ENCODE measurements around the gene ULK1. TPM values are rescaled to one million over a fixed set of nuclear protein-coding genes. Genes with fewer than 3 reads are reported as not detected.

The ULK1 gene
- total and polyA plus RNA-seq, 12 donors, result 2.9 to 123 (median 29.9) TPM

DNA sequence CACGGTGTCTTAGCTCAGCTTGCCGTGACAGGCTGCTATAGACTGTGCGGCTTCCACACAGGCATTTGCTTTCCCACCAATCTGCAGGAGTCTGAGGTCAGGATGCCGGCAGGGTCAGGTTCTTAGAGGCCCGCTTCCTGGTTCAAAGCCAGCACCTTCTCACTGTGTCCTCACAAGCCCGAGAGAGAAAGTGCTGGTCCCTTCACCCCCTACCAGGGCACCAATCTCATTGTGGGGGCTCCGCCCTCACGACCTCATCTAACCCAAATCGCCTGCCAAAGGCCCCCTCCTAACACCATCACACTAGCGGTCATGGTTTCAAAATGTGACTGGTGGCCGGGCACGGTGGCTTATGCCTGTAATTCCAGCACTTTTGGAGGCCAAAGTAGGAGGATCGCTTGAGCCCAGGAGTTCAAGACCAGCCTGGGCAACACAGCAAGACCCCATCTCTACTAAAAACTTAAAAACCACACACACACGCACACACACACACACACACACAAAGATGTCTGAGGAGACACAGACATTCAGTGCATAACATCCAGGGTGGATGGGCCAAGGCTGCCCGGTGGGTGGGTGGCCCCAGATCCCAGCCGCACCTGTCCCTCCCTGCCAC lies 39.5 kb upstream of the ULK1 start:
- Histone ChIP-seq H3K9me3 (replicated peaks in 1 of 3) (no peaks in the 10 kb centered on the region), H3K27me3 (no peaks in the 10 kb centered on the region), H3K4me3 (no peak overlapping the region), H3K36me3 (replicated peaks in 1 of 2) (no peaks in the 10 kb centered on the region), H3K27ac (no peak overlapping the region), H3K4me1 (replicated peaks in 1 of 2) (peaks cover 0 to 7% of the 10 kb centered on the region in 2 donors)
- TF ChIP-seq, protein P1, sequence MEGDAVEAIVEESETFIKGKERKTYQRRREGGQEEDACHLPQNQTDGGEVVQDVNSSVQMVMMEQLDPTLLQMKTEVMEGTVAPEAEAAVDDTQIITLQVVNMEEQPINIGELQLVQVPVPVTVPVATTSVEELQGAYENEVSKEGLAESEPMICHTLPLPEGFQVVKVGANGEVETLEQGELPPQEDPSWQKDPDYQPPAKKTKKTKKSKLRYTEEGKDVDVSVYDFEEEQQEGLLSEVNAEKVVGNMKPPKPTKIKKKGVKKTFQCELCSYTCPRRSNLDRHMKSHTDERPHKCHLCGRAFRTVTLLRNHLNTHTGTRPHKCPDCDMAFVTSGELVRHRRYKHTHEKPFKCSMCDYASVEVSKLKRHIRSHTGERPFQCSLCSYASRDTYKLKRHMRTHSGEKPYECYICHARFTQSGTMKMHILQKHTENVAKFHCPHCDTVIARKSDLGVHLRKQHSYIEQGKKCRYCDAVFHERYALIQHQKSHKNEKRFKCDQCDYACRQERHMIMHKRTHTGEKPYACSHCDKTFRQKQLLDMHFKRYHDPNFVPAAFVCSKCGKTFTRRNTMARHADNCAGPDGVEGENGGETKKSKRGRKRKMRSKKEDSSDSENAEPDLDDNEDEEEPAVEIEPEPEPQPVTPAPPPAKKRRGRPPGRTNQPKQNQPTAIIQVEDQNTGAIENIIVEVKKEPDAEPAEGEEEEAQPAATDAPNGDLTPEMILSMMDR (IDR thresholded peaks at IDR 0.05), result no peak
- no peak for TF ChIP-seq POLR2A (IDR thresholded peaks at IDR 0.05)
- no peak for DNase-seq
- WGBS, 4 donors, result 71 to 86% (median 81%) methylated on average over 9 to 16 of the region's 16 CpGs
- intact Hi-C loops (cut with DNase I), result loop anchor here in 1 of 2 donors (5.0 to 10.0 kb wide), 2 partner anchors 90 to 147 kb away; partner anchors contain the start of gene EP400

DNA sequence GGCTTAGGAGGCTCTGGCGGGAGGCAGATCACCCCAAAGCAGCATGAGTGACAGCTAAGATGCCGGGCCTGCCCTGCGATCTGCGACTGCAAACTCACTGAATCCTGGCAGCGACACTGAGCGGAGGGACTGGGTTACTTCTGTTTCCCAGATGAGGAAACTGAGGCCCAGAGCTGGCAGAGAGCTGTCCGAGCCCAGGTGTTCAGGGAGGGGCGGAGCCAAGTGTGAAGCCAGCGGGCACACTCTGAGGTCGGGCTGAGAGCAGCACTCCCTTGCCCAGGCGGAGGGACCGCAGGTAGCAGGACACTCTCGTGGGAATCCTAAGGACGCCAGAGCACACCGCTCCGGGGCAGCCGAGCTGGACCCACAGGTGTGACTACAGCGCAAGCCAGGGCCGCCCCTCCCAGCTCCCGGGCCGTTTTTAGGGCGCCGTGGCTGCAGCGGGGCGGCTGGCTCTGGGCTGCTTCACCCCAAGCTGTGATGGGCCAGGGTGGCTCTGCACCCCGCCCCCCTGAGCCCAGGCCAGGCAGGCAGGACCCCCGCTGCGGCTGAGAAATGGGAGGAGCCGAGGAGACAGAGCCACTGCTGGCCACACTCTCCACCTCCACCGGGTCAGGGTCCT lies 38.8 kb upstream of the ULK1 start:
- Histone ChIP-seq H3K27me3 (no peaks in the 10 kb centered on the region), H3K4me3 (no peak overlapping the region), H3K9me3 (replicated peaks in 1 of 3) (no peaks in the 10 kb centered on the region), H3K27ac (no peak overlapping the region), H3K36me3 (replicated peaks in 1 of 2) (no peaks in the 10 kb centered on the region), H3K4me1 (replicated peaks in 1 of 2) (peaks cover 0 to 7% of the 10 kb centered on the region in 2 donors)
- intact Hi-C loops (cut with DNase I), result loop anchor here in 1 of 2 donors (10.0 kb wide), 1 partner anchor 89 kb away; the partner anchor contains the start of gene EP400
- no peak for TF ChIP-seq POLR2A (IDR thresholded peaks at IDR 0.05)
- TF ChIP-seq, protein P1 (IDR thresholded peaks at IDR 0.05), result no peak
- DNase-seq, result no peak
- whole genome bisulfite sequencing, 4 donors, result 60 to 62% (median 61%) methylated on average over 12 to 30 of the region's 30 CpGs; no CpG with 5 or more reads in 1 of the 4 donors

DNA sequence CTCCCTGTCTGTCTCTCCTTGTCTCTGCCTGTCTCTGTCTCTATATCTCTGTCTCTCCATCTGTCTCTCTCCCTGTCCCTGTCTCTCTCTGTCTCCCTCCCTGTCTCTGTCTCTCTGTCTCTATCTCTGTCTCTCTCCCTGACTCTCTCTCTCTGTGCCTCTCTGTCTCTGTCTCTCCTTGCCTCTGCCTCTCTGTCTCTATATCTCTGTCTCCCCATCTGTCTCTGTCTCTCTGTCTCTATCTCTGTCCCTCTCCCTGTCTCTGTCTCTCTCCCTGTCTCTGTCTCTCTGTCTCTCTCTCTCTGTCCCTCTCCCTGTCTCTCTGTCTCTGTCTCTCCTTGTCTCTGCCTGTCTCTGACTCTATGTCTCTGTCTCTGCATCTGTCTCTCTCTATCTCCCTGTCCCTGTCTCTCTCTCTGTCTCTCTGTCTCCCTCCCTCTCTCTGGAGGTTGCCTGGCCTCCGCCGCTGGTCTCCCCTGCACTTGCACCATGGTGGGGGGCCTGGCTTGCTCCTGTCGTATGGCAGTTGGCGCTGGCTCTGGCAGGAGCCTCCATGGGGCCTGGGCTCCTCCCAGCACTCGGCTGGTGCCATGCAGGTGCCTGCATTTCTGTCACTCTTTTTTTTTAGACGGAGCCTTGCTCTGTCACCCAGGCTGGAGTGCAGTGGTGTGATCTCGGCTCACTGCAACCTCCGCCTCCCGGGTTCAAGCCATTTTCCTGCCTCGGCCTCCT lies 37.9 kb upstream of the ULK1 start:
- Histone ChIP-seq H3K36me3 (replicated peaks in 1 of 2) (no peaks in the 10 kb centered on the region), H3K4me3 (no peak overlapping the region), H3K9me3 (replicated peaks in 1 of 3) (no peaks in the 10 kb centered on the region), H3K27me3 (no peaks in the 10 kb centered on the region), H3K4me1 (replicated peaks in 1 of 2) (peaks cover 0 to under 1% of the 10 kb centered on the region in 2 donors), H3K27ac (no peak overlapping the region)
- no peak for DNase-seq
- WGBS, 4 donors, result 88 to 91% (median 88%) methylated on average over 9 to 10 of the region's 10 CpGs
- TF ChIP-seq, protein P1 (IDR thresholded peaks at IDR 0.05), result no peak
- TF ChIP-seq POLR2A (IDR thresholded peaks at IDR 0.05), result no peak
- intact Hi-C loops (cut with DNase I), result loop anchor here in 1 of 2 donors (10.0 kb wide), 1 partner anchor 88 kb away; the partner anchor contains the start of gene EP400

All from adrenal gland (tissue), 12 donors.